ENCODE data around the gene DSN1.

DSN1 gene

DNA sequence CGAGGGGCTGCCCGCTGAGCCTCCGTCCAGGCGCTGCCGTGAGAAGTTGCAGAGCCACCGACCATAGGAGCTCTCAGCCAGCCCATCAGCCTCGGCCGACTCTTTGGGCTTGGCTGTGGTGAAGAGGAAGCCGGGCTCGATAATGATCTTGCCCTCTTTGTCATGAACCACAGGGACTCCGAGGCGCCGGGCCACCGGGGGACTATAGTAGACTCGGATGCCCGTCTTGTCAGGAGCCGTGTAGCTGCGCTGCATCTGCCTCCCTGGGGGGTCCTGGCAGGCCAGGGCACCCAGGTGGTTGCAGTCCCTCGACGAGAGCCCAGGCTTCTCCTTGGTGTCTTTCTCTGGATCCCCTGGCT is 20.5 kb upstream of the DSN1 start:
- FAIRE-seq: no peak

DNA sequence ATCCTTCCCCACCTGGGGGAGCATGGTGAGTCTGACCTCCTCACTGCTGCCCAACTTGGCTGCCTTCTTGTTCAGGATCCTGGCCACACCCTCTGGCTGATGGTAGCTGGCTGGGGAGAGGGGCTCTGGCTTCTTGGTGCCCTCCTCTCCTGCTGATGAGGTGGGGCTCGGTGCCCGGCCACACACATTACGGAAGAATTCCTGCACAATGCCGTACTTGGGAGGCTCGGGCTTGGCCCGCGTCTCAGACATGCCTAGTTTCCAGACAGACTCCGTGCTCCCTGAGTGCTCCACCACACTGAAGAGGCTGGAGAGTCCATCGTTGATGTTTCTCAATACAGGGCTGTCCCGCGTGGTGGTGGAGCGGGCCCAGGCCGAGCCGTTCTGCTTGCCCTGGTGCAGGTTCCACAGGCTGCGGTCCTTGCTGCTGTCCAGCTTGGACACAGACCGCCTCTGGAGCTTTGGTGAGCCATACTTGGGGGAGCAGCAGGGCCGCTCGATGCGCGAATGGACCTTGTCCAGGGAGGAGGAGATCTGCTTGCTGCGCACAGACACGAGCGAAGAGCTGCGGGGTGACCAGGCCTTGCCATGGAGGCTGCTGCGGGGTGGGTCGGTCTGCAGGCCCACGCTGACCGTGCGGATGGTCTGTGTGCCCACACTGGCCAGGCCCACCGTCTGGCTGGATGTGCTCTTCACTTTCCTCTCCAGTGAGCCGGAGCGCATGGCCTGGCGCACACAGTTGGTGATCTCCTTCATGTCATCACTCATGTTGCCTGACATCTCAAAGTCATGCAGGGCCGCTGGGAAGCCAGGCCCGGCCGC is 19.9 kb upstream of the DSN1 start:
- FAIRE-seq: no peak

DNA sequence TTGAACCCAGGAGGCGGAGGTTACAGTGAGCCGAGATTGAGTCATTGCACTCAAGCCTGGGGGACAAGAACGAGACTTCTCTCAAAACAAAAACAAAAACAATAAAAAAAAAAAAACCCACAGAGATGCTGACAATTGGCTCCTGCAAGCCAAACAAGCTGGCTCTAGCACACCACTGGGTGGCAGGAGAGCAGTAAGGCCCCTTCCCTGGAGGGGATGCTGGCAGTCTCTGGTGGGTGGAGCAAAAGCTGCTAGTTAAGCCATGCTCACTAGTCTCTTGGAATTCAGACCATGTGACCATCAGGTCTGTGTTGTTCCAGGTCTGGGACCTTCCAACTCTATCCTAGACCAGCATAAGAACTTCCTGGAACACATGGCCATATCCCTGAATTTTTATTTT is 18.9 kb upstream of the DSN1 start:
- FAIRE-seq: no peak

DNA sequence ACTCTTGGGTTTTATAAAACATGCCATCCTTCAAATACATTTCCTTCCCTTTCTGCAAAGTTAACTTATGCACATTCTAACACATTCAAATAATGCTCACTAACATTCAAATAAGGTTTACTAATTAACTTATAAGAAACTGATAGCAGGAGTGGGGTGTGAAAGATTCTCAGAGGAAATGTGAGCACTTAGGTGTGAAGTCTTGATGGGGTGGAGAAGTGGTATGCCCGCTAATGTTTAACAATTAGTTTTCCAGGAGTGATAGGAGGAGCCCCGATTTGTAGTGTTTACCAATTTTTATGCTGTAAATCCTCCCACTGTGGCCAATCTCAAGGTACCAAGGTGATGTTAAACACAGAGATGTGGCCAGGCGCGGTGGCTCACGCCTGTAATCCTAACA is 18.3 kb upstream of the DSN1 start:
- no peak for FAIRE-seq

- FAIRE-seq: no peak
These were observed 13.1 kb upstream of the DSN1 start for GRCh38 chr20:36786663-36787062.

- no peak for FAIRE-seq
These were observed 12.7 kb upstream of the DSN1 start for GRCh38 chr20:36786246-36786645.

DNA sequence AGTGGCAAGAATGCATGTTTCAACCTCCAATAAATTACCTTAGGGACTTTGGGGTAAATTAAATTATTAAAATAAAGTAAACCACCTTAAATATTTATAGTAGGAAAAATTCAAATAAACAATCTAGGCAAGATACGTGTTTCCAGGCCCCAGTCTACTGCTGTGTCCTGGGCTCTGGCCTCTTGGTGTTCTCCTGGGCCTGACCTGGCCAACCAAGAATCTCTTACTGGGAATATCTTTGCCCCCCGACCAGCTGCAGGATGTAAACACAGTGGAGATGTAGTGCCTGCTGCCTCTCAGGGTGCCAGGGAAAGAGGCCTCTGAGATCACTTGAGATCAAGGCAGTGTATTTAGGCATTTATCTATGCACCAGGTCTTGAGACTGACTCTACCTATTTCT is 11.7 kb upstream of the DSN1 start:
- no peak for FAIRE-seq

- no peak for FAIRE-seq
These were observed 11.3 kb upstream of the DSN1 start for GRCh38 chr20:36784900-36785299.

- no peak for FAIRE-seq
These were observed 10.6 kb upstream of the DSN1 start for GRCh38 chr20:36784116-36784515.

DNA sequence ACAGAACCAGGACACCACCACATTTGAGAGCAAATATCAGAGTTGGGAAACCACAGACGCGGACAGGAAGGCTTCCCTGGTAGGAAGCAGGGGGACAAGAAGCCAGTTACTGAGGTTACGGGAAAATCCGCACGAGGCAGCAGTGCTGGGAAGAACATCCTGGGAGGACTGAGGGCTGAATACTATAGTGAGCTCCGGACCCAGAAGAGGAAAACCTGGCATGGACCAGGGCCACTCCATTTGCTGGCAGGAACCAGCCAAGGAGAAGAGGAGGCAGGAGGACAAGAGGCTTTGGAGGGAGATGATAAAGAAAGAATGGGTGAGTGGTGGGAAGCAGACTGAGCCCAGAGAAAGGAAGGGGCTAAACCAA is 6.1 kb upstream of the DSN1 start:
- no peak for FAIRE-seq

DNA sequence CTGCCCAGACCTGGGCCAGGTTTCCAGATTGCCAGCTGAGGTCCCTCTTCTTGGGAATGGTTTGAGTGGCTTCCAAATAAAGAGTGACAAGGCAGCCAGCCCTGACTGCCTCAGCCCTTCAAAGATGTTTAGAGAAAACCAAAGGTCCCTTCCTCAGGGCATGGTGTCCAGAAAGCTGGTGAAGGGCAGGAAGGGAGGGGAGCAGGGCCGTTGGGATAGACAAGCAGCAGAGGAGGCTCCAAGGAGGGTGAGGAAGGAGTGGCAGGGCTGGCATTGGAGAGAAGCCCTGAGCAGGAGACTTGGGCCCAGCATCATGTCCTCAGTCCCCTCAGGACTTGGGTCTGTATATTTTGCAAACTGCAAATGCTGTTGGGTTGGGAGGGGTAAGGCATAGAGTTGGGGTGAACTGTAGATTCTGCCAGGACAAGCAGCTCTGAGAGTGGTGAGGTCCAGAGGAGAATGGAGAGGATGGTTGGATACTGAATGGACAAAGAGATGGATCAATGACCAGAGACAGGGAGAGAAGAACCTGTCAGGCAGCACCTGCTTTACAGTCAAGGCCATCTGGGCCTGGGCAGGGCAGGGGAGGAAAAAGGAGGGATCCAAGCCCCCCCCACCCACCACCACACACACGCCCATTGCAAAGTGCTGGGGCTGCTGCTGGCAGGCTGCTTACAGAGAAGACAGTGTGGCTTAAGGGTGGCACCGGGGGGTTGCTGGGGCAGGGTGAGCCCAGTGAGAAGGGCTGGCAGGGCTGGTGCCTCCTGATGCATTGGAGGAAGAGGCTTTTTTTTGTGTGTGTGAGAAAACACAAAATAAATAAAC is 5.5 kb upstream of the DSN1 start:
- no peak for FAIRE-seq

DNA sequence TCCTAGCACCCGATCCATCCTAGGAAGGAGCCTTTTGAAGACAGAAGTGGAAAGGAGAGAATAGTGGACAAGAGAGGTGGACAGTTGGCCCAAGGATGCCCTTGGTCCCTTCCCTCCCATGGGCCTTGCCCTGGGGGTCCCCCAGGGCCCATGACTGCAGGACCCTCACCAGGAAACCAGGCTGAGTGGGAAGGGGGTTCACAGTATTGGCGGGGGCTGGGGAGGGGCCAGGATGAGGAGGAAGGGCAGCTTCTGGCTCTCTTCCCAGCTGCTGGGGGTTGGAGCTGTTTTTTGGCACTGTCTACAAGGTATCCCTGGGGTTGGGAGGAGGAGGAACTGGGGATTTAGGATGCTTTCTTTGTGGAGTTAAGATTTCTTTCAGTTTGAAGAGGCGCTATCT is 4.0 kb upstream of the DSN1 start:
- FAIRE-seq: no peak

DNA sequence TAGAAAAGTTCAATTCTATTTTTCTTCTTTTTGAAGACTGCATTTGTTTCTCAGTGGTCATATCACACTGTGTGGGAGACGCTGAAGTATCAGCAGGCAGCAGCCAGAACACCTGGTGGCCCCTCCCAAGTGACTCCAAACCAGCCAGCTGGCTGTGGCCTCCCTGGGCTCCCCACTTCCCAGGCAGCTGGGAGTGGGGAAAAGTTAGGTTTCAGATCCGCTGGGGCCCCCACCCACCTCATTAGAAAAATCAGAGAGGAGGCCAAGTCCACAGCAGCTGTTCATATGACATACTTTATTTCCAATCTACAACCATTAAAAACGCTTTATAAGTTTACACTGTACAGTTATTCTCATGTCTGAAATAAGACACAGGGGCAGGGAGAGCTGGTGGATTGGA is 3.6 kb upstream of the DSN1 start:
- no peak for FAIRE-seq

DNA sequence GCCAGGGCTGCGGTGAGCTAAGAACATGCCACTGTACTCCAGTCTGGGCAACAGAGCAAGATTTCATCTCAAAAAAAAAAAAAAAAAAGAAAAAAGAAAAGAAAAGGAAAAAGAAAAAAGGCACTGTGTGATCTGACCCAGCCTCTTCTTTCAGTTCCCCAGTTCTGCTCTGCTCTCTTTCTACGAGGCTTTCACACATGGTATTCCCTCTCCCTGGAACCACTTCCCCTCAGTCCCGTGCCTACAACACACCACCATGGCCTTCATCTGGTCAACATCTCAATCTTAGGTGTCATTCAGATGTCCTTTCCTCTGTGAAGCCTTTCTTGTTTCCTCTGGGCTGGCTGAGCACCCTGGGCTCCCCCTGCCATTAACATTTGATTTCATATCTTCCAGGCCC is 2.3 kb upstream of the DSN1 start:
- no peak for FAIRE-seq

GRCh38 chr20:36775196-36775595 is 1.6 kb upstream of the DSN1 start:
- FAIRE-seq: no peak

DNA sequence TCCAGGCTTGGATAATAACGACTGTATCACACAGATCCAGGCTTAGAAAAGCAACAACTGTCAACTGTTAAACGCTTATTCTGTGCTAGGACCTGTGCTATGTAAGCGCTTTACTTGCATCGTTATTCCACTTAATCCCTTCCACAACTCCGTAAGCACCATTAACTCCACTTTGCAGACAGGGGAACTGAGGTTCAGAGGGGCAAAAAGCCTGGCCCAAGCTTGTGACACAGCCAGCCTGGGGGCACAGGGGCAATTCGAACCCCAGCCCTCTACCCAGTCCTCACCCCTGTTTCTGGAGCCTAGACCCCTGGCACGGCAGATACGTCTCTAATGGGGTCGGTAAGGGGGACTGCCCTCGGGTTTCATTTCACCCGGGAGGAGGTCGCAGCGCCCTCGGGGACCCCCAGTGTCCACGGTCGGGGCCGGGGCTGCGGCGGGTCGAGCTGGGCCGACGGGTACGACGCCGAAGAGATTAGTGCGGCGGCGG is 411 bp downstream of the DSN1 start:
- FAIRE-seq: no peak

DNA sequence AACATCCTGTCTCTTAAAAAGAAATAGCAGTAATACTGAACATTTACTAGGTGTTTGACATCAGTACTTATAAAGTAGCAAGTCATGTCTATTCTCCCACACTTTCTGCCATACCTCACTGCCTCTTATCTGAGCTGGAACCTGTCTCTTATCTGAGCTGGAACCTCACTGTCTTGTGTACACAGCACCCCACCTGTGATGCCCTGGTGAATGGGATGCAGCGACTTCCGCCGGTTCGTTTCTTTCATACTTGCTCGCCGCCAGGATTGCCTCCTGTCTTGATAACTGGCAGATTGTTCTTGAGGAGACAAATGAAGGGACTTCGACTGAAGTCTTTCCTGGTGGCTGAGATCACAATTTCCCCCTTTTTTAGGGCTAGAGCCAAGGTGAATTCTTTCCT is 2.9 kb downstream of the DSN1 start:
- FAIRE-seq: no peak

DNA sequence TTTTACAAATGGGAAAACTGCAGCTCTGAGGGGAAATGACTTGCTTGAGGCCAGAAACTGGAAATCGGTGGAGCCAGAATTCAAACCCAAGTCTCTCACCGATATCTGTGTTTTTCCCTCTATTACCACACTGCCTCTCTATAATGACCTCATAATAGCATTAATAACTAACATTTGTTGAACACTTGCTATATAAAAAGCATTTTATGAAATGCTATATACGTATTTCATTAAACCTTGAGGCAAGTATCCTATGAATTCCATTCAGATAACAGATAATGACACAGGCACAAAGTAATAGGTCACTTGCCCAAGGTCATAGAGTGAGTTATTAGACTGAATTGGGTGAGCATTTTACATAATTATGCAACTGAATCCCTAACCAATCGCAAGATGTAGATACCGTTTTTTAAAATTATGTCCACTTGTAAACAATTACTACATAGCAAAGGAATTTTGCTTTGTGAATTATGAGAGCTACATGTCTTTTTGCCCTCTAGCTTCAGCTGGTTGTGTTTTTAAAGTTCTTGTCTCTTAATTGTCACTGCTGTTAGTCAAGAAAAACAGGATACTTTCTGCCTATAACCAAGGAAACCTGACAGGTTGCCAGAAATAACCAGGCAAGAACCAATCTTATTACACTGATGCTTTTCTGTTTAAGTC is 4.7 kb downstream of the DSN1 start:
- no peak for FAIRE-seq

GRCh38 chr20:36761125-36761524 is 12.4 kb downstream of the DSN1 start:
- no peak for FAIRE-seq

DNA sequence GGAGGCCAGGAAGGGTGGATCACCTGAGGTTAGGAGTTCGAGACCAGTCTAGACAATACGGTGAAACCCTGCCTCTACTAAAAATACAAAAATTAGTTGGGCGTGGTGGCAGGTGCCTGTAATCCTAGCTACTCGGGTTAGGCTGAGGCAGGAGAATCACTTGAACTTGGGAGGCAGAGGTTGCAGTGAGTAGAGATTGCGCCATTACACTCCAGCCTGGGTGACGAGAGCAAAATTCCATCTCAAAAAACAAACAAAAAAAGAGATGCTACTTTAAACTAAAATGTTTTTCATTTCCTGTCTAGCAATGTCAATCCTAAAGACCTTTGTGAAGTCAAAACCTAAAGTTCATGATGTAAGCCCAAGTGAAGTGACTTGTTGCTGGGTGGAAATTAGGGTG is 12.9 kb downstream of the DSN1 start:
- FAIRE-seq: no peak

- no peak for FAIRE-seq
These were observed 15.3 kb downstream of the DSN1 start for GRCh38 chr20:36758276-36758675.

DNA sequence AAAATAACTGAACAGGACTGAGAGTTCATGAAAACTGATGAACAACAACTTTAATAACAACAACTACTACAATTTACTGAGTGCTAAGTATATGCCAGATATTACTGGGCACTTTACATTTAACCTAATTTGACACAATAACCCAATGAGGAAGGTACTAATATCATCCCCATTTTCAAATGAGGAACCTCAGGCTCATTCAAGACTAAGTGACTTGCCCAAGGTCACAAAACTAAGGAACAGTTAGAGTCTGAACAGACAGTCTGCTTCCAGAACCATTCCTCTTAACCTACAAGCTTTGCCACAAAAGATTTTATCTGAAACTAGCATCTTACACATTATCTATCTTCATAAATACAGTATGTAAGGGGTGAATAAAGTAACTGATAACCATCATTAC is 17.1 kb downstream of the DSN1 start:
- no peak for FAIRE-seq

DNA sequence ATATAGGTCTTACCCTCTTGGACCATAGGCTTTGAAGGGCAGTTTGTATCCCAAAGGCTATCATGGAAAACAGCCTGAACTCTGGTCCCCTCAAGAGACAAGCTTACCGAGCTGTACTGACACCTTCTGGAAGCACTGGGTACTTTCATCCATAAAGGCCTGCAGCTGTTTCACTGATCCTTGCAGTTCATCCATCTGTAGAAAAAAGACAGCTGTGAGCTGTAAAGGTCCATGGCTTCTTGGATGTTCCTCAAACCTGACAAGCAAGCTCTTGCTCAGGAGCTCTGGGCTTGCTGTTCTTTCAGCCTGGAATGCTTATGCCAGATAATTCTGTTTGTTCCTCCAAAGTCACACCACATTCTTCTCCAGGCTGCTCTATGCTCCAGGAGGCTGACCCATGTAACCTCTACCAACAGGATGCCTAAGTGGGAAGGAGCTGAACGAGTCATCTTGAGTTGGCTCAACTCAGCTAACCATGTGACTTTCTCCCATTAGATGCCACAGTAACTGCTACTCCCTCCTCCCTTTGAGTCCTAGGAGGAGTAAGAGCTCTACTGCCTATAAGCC is 18.8 kb downstream of the DSN1 start:
- no peak for FAIRE-seq
